Umbilical cord (tissue), 2 donors: ENCODE data around the gene KRTAP2-4. TPM values are rescaled to one million over a fixed set of nuclear protein-coding genes. Genes with fewer than 3 reads are reported as not detected.
"Not testable (repeated sequence)": the region's sequence is repeated elsewhere in the genome, so short reads cannot be mapped to it uniquely, and the experiment has no call there.

Experiments
- DNase-seq: peaks from one replicate; pipeline ENCODE4 v3.0.0-alpha.2; 2015; ENCODE audit warnings: low spot score
- total RNA-seq: library from RNA; depleted of rRNA; stranded (reverse); fragments of >200 nt; gene quantifications from one replicate; pipeline ENCODE4 v1.2.3, GENCODE V29; 2014; ENCODE audit warnings: low replicate concordance; ENCODE audit not compliant: insufficient read depth

KRTAP2-4 gene
- total RNA-seq, 1 donor from 2014 or later = not detected

- no peak for DNase-seq
These were observed 6.1 kb upstream of the KRTAP2-4 start for GRCh38 chr17:41071606-41072360.

- no peak for DNase-seq
These were observed 3.4 kb upstream of the KRTAP2-4 start for GRCh38 chr17:41069031-41069430.

GRCh38 chr17:41067281-41067680 is 1.6 kb upstream of the KRTAP2-4 start:
- DNase-seq = no peak

- DNase-seq = not testable (repeated sequence)
These were observed 526 bp downstream of the KRTAP2-4 start for GRCh38 chr17:41065016-41065689.

- no peak for DNase-seq
These were observed 1.4 kb downstream of the KRTAP2-4 start for GRCh38 chr17:41064301-41064700.

- DNase-seq = no peak
These were observed 2.2 kb downstream of the KRTAP2-4 start for GRCh38 chr17:41063449-41063848.

- DNase-seq = peak; percentile 72
These were observed 3.7 kb downstream of the KRTAP2-4 start for GRCh38 chr17:41061964-41062363.

- DNase-seq = peak; percentile 34
These were observed 5.6 kb downstream of the KRTAP2-4 start, which contains the start of gene KRTAP2-3 for GRCh38 chr17:41060052-41060604. KRTAP2-3 (minus strand) TSS chr17:41060114; CDS start chr17:41060050, 64 bp downstream.

GRCh38 chr17:41059276-41060051 is 6.2 kb downstream of the KRTAP2-4 start:
- not testable (repeated sequence) for DNase-seq

GRCh38 chr17:41058741-41059140 is 6.9 kb downstream of the KRTAP2-4 start:
- DNase-seq = no peak

- no peak for DNase-seq
These were observed 8.1 kb downstream of the KRTAP2-4 start for GRCh38 chr17:41057547-41057946.

GRCh38 chr17:41055130-41055529 is 10.5 kb downstream of the KRTAP2-4 start, which contains the start of gene KRTAP2-2:
KRTAP2-2 (minus strand) TSS chr17:41055230; CDS start chr17:41055211, 19 bp downstream.
- not testable (repeated sequence) for DNase-seq

- not testable (repeated sequence) for DNase-seq
These were observed 11.1 kb downstream of the KRTAP2-4 start for GRCh38 chr17:41054556-41054955.

- DNase-seq = no peak
These were observed 11.7 kb downstream of the KRTAP2-4 start for GRCh38 chr17:41054025-41054424.

GRCh38 chr17:41052566-41052965 is 13.1 kb downstream of the KRTAP2-4 start:
- DNase-seq = no peak

GRCh38 chr17:41049110-41049509 is 16.6 kb downstream of the KRTAP2-4 start:
- DNase-seq = no peak

- no peak for DNase-seq
These were observed 17.2 kb downstream of the KRTAP2-4 start for GRCh38 chr17:41048441-41048840.

GRCh38 chr17:41046735-41047465 is 18.8 kb downstream of the KRTAP2-4 start, which contains the start of gene KRTAP2-1:
KRTAP2-1 (minus strand) TSS chr17:41047316; CDS start chr17:41047267, 49 bp downstream.
- DNase-seq = not testable (repeated sequence)

GRCh38 chr17:41042953-41043352 is 22.7 kb downstream of the KRTAP2-4 start:
- DNase-seq = no peak

GRCh38 chr17:41040783-41041571 is 24.7 kb downstream of the KRTAP2-4 start, which contains the start of gene KRTAP1-1:
KRTAP1-1 (minus strand) TSS chr17:41041450; CDS start chr17:41041397, 53 bp downstream.
- DNase-seq = not testable (repeated sequence)
